ENCODE data around the gene CHMP1A. TPM values are rescaled to one million over a fixed set of nuclear protein-coding genes. Genes with fewer than 3 reads are reported as not detected.

The CHMP1A gene
- total RNA-seq, 1 experiment from 2014 or later: 159 TPM

DNA sequence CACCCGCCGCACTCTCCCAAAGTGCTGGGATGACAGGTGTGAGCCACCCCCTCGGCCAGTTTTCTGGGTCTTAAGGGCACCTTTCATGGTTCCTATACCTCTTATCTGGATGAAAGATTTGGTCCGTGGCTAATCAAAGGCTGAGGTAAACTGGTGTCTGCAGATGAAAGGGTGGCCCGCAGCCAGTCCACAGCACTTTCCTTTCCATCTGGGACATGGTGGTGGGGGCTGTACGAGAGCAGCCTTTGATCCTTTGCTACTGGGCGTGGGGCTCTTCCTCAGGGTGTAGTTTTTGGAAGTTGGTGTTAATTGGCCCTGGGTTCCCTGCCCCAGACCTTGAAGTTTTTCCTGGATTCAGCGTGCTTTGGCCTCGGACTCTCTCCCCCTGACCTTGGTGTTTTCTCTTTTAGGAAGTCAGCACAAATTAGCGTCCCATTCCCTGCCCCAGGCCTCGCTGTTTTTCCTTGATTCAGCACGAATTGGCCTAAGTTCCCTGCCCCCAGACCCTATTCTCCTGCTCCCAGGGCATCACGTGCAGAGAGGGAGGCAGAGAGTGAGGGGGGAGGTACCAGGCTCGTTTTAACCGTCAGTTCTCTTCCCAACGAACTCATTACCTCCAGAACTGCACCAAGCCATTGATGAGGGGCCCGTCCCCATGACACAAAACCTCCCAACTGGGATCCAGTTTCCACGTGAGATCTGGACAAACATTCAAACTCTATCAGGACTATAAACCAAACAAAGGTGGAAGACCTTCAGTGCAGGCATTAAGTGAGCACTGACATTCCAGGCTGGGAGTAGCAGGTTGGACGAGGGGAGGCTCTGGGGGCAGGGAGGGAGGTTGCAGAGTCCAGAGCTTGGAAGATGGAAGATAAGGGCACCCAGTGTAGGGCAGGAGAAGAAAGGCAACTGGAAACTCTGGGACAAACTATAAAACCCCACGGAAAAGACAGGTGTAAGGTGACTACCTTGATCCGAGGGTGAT is 32.4 kb downstream of the CHMP1A start:
- TSS peak; percentile 76 for BruUV-seq (replicated peaks)

DNA sequence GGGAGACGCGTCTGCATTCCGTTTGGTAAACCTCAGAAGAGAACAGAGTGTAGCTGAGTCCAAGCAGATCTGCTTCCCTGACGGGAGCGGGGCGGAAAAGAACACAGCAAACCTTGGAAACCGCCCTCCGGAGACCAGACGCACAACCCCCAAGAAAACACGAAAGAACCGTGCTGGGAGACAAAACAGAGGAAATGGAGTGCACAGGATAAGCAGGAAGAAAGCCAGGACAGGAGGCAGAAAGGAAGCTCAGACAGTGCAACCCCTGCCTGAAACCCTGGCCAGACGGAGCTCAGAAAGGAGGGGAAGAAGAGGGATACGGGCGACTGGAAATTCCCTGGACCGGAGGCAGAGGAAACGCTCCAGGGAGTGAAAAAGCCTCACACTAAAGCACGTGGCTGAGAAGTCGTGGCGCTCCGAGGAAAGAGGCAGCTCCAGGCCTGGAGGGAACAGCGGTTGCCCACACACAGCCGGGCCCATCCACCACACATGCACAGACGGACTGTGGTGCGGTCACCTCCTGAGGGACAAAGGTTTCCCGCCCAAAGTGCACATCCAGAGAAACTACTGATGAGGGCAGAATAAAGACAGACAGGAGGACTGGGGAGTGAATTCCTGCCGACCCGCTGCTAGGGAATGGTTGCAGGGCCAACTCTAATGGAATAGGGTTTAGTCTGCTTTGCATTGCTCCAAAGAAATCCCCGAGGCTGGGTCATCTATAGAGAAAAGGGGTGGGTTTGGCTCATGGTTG is 33.8 kb downstream of the CHMP1A start:
- Mint-ChIP-seq H3K27me3 (ENCODE audit: insufficient read depth, unreplicated experiment) (no peaks in the 10 kb centered on the region), H3K4me1 (ENCODE audit: low read depth, unreplicated experiment) (peaks cover 25% of the 10 kb centered on the region), H3K27ac (ENCODE audit: unreplicated experiment) (peak overlapping the region; percentile 64), H3K36me3 (ENCODE audit: insufficient read depth, unreplicated experiment) (peaks cover 10% of the 10 kb centered on the region), H3K4me3 (ENCODE audit: unreplicated experiment) (no peak overlapping the region), H3K9me3 (ENCODE audit: unreplicated experiment) (no peaks in the 10 kb centered on the region)
- DNase-seq: no peak
- Histone ChIP-seq H3K4me3 (ENCODE audit: low read depth, low read length) (no peak overlapping the region), H3K27me3 (replicated peaks; ENCODE audit: control insufficient read depth, insufficient read depth, low read length) (no peaks in the 10 kb centered on the region), H3K36me3 (ENCODE audit: control insufficient read depth, insufficient read depth, low read length) (no peaks in the 10 kb centered on the region), H3K4me1 (peaks cover 40% of the 10 kb centered on the region), H3K9me3 (0 out of 2 replicates have a peak, but pooled peaks cover under 1% of the 10 kb centered on the region)
- no TSS peak for BruUV-seq (replicated peaks)
- TF ChIP-seq CTCF (IDR thresholded peaks at IDR 0.05; ENCODE audit: insufficient read depth in 1 of 2, low read depth in 1 of 2, low read length in 1 of 2, severe bottlenecking in 1 of 2, unreplicated experiment in 1 of 2): no peak
- ChIA-PET CTCF (no interaction called here), POLR2A (interaction anchor here (0.8 kb wide), 1 partner anchor 13 kb away, joined by 5 read pairs; no protein-coding TSS in a partner anchor)
- intact Hi-C loops (cut with micrococcal nuclease; ENCODE audit: unreplicated experiment): loop anchor here (2.0 kb wide), 1 partner anchor 17 kb away; no protein-coding TSS in a partner anchor

More for the DNA sequence above, 32.4 kb downstream of the CHMP1A start:
- intact Hi-C loops (cut with micrococcal nuclease; ENCODE audit: unreplicated experiment): loop anchor here (2.0 kb wide), 1 partner anchor 16 kb away; no protein-coding TSS in a partner anchor
- Mint-ChIP-seq H3K9me3 (ENCODE audit: unreplicated experiment) (no peaks in the 10 kb centered on the region), H3K4me1 (ENCODE audit: low read depth, unreplicated experiment) (peaks cover 25% of the 10 kb centered on the region), H3K27me3 (ENCODE audit: insufficient read depth, unreplicated experiment) (no peaks in the 10 kb centered on the region), H3K36me3 (ENCODE audit: insufficient read depth, unreplicated experiment) (peaks cover 10% of the 10 kb centered on the region), H3K27ac (ENCODE audit: unreplicated experiment) (peak overlapping the region; percentile 64), H3K4me3 (ENCODE audit: unreplicated experiment) (peak overlapping the region; percentile 38)
- CTCF ChIA-PET: no interaction called here
- peak; percentile 70 to 83 for DNase-seq
- POLR2A ChIA-PET: interaction anchor here (0.5 kb wide), 1 partner anchor 87 kb away, joined by 3 read pairs; no protein-coding TSS in a partner anchor
- Histone ChIP-seq H3K36me3 (ENCODE audit: control insufficient read depth, insufficient read depth, low read length) (no peaks in the 10 kb centered on the region), H3K9me3 (peaks cover 7% of the 10 kb centered on the region; the same call in 1 of the 2 replicates), H3K27me3 (replicated peaks; ENCODE audit: control insufficient read depth, insufficient read depth, low read length) (no peaks in the 10 kb centered on the region), H3K4me1 (peaks cover 40% of the 10 kb centered on the region), H3K4me3 (ENCODE audit: low read depth, low read length) (no peak overlapping the region)
- no peak for TF ChIP-seq CTCF (IDR thresholded peaks at IDR 0.05; ENCODE audit: insufficient read depth in 1 of 2, low read depth in 1 of 2, low read length in 1 of 2, severe bottlenecking in 1 of 2, unreplicated experiment in 1 of 2)

Measured in Caco-2 (cell line).